SK-N-SH (cell line): ENCODE results near the gene CSNK2B. TPM values are rescaled to one million over a fixed set of nuclear protein-coding genes. Genes with fewer than 3 reads are reported as not detected.

ENCODE experiments used
- CTCF ChIA-PET: fragments of 300-600, 350-600 bp; formaldehyde crosslinking; extraction: SDS; loops from one replicate; lab custom pipeline; 2021; lab: Yijun Ruan, JAX
- POLR2A ChIA-PET: fragments of 350-600 bp; sonication (Branson Sonifier 250); formaldehyde crosslinking; extraction: SDS; loops from one replicate; lab custom pipeline; 2020; ENCODE audit warnings: antibody characterized with exemption, inconsistent platforms; lab: Yijun Ruan, JAX
- DNase-seq: peaks from one replicate; pipeline ENCODE4 v3.0.0; 2012
- H2AFZ ChIP-seq: fragments of 200-600 bp; sonication (generic); 2 replicates; pipeline ENCODE4 v1.8.1; 2016; ENCODE audit warnings: antibody characterized with exemption, mild to moderate bottlenecking, low read depth
- H3F3A ChIP-seq: fragments of 200-600 bp; sonication (generic); replicated peaks from 2 replicates; pipeline ENCODE3; 2016; ENCODE audit warnings: antibody characterized with exemption, mild to moderate bottlenecking; ENCODE audit not compliant: insufficient read depth
- H3K27ac ChIP-seq, 2 experiments: fragments of 200-500 bp in 1 of 2; fragments of 200-600 bp in 1 of 2; sonication (Bioruptor generic) in 1 of 2; sonication (generic), shearing (Covaris generic) in 1 of 2; 2 replicates each; pipeline versions ENCODE4 v1.5.1 to v1.6.1; 2014 to 2016; ENCODE audit warnings: low read depth in 2 of 2, inconsistent platforms in 1 of 2, low read length in 1 of 2, mild to moderate bottlenecking in 1 of 2, mixed read lengths in 1 of 2
- H3K27me3 ChIP-seq: fragments of 200-600 bp; sonication (generic), shearing (Covaris generic); 2 replicates; pipeline ENCODE4 v1.6.1; 2016; ENCODE audit warnings: mixed run types; ENCODE audit not compliant: insufficient read depth
- H3K36me3 ChIP-seq, 2 experiments: fragments of 200-500 bp in 1 of 2; fragments of 200-600 bp in 1 of 2; sonication (Bioruptor generic) in 1 of 2; sonication (generic) in 1 of 2; replicated peaks in 1 of 2; 2 replicates each; pipeline versions ENCODE3 to v1.5.1; 2014 to 2016; ENCODE audit warnings: low read length in 1 of 2, mild to moderate bottlenecking in 1 of 2; ENCODE audit not compliant: insufficient read depth in 2 of 2, control insufficient read depth in 1 of 2
- H3K4me1 ChIP-seq, 2 experiments: fragments of 200-500 bp in 1 of 2; fragments of 200-600 bp in 1 of 2; sonication (Bioruptor generic) in 1 of 2; sonication (generic), shearing (Covaris generic) in 1 of 2; 2 replicates each; pipeline versions ENCODE4 v1.5.1 to v1.6.1; 2014 to 2016; ENCODE audit warnings: low read depth in 1 of 2, low read length in 1 of 2, mixed run types in 1 of 2; ENCODE audit not compliant: insufficient read depth in 2 of 2, control insufficient read depth in 1 of 2
- H3K4me2 ChIP-seq: fragments of 200-600 bp; sonication (generic), shearing (Covaris generic); 2 replicates; pipeline ENCODE4 v1.6.1; 2017; ENCODE audit warnings: mixed run types
- H3K4me3 ChIP-seq, 2 experiments: fragments of 200-500 bp in 1 of 2; fragments of 200-600 bp in 1 of 2; sonication (Bioruptor generic) in 1 of 2; sonication (generic), shearing (Covaris generic) in 1 of 2; 2 replicates each; pipeline versions ENCODE4 v1.5.1 to v1.8.1; 2014 to 2016; ENCODE audit warnings: low read depth in 2 of 2, inconsistent platforms in 1 of 2, low read length in 1 of 2, mild to moderate bottlenecking in 1 of 2, mixed read lengths in 1 of 2, moderate library complexity in 1 of 2
- H3K79me2 ChIP-seq: fragments of 200-600 bp; sonication (generic); 2 replicates; pipeline ENCODE4 v1.8.1; 2017; ENCODE audit warnings: mild to moderate bottlenecking; ENCODE audit not compliant: insufficient read depth
- H3K9ac ChIP-seq: fragments of 200-600 bp; sonication (generic); 2 replicates; pipeline ENCODE4 v1.6.1; 2017; ENCODE audit warnings: mixed run types
- H3K9me2 ChIP-seq: fragments of 200-600 bp; sonication (generic); 2 replicates; pipeline ENCODE4 v1.6.1; 2017; ENCODE audit warnings: mixed run types
- H3K9me3 ChIP-seq: fragments of 200-600 bp; sonication (generic); 2 replicates; pipeline ENCODE4 v1.6.1; 2017; ENCODE audit warnings: mixed run types, mild to moderate bottlenecking, moderate library complexity
- H4K20me1 ChIP-seq: fragments of 200-600 bp; sonication (generic); 2 replicates; pipeline ENCODE4 v1.6.1; 2017; ENCODE audit warnings: mild to moderate bottlenecking, mixed run types; ENCODE audit not compliant: insufficient read depth
- CTCF ChIP-seq: fragments of 200-600 bp; sonication (generic); IDR thresholded peaks from 2 replicates; pipeline ENCODE4 v1.6.1; 2017; ENCODE audit warnings: antibody characterized with exemption, mild to moderate bottlenecking, moderate library complexity
- MAX ChIP-seq: IDR thresholded peaks from 2 replicates; pipeline ENCODE4 v1.4.0; 2012; ENCODE audit warnings: low read depth
- NFIC ChIP-seq: IDR thresholded peaks from 2 replicates; pipeline ENCODE4 v1.4.0; 2012; ENCODE audit warnings: borderline replicate concordance
- USF2 ChIP-seq: fragments of 150-350 bp; IDR thresholded peaks from 2 replicates; pipeline ENCODE4 v1.6.1; 2017; ENCODE audit warnings: antibody characterized with exemption, low read length, low read depth, borderline replicate concordance
- YY1 ChIP-seq: IDR thresholded peaks from 2 replicates; pipeline ENCODE4 v1.4.0; 2012; ENCODE audit warnings: low read depth, mild to moderate bottlenecking
- WGBS: methylation state at CpG from one replicate; pipeline ENCODE4 v1.1.6; 2017; ENCODE audit warnings: low lambda C conversion rate; 5-methylcytosine and 5-hydroxymethylcytosine counted together
- polyA plus RNA-seq, 3 experiments: library from polyadenylated mRNA; depleted of rRNA; stranded (reverse); fragments of >200 nt; gene quantifications; 2 replicates each; pipeline ENCODE4 v1.2.3, GENCODE V29; 2012

Gene CSNK2B
- polyA plus RNA-seq, 1 of the 3 experiments (the other 2 are of a cell fraction), result 101 TPM

- no peak overlapping the region for H3K4me3 ChIP-seq
- peaks cover 8 to 46% of the 10 kb centered on the region in 2 experiments for H3K36me3 ChIP-seq
- H3K27me3 ChIP-seq, result no peaks in the 10 kb centered on the region
- H3K9me2 ChIP-seq, result no peaks in the 10 kb centered on the region
- H3F3A ChIP-seq, result no peaks in the 10 kb centered on the region
- CTCF ChIA-PET, result interaction anchor here (1.0 kb wide), 2 partner anchors 43 to 137 kb away, joined by 3 to 4 read pairs; no protein-coding TSS in a partner anchor
- no peaks in the 10 kb centered on the region for H3K4me1 ChIP-seq
- peak; percentile 15 for DNase-seq
- TF ChIP-seq MAX, result no peak
- 97% methylated on average over 8 of the region's 8 CpGs for WGBS
- H3K27ac ChIP-seq, result no peak overlapping the region
- no peaks in the 10 kb centered on the region for H3K9me3 ChIP-seq
- no peak overlapping the region for H3K9ac ChIP-seq
- H2AFZ ChIP-seq, result no peak overlapping the region
- POLR2A ChIA-PET, result no interaction called here
- H3K79me2 ChIP-seq, result no peaks in the 10 kb centered on the region
- no peak overlapping the region for H3K4me2 ChIP-seq
- no peaks in the 10 kb centered on the region for H4K20me1 ChIP-seq
Measured at GRCh38 chr6:31687321-31687720, 21.4 kb downstream of the CSNK2B start.

- H3K4me1 ChIP-seq, result no peaks in the 10 kb centered on the region
- DNase-seq, result peak; percentile 6
- no peaks in the 10 kb centered on the region for H3K27me3 ChIP-seq
- no peak overlapping the region for H3K4me2 ChIP-seq
- no peaks in the 10 kb centered on the region for H3K79me2 ChIP-seq
- H3K9me3 ChIP-seq, result no peaks in the 10 kb centered on the region
- H3K9ac ChIP-seq, result no peak overlapping the region
- no peak overlapping the region for H2AFZ ChIP-seq
- H3F3A ChIP-seq, result no peaks in the 10 kb centered on the region
- POLR2A ChIA-PET, result no interaction called here
- H3K36me3 ChIP-seq, result peaks cover 8 to 47% of the 10 kb centered on the region in 2 experiments
- H4K20me1 ChIP-seq, result no peaks in the 10 kb centered on the region
- H3K4me3 ChIP-seq, result no peak overlapping the region
- no peak overlapping the region for H3K27ac ChIP-seq
- TF ChIP-seq YY1, result no peak
- H3K9me2 ChIP-seq, result no peaks in the 10 kb centered on the region
- 93% methylated on average over 12 of the region's 14 CpGs for WGBS
- CTCF ChIA-PET, result interaction anchor here (0.8 to 3.2 kb wide), 4 partner anchors 42 to 142 kb away, joined by 3 to 9 read pairs (median 4); no protein-coding TSS in a partner anchor
Measured at GRCh38 chr6:31687860-31688693, 22.2 kb downstream of the CSNK2B start.

GRCh38 chr6:31689249-31690110, 23.6 kb downstream of the CSNK2B start:
- Histone ChIP-seq H3K79me2 (no peaks in the 10 kb centered on the region), H3K4me2 (no peak overlapping the region), H3K4me3 (no peak overlapping the region), H3K27ac (no peak overlapping the region), H3K9me2 (no peaks in the 10 kb centered on the region), H3F3A (no peaks in the 10 kb centered on the region), H3K9me3 (no peaks in the 10 kb centered on the region), H3K36me3 (peaks cover 10 to 50% of the 10 kb centered on the region in 2 experiments), H4K20me1 (no peaks in the 10 kb centered on the region), H3K27me3 (no peaks in the 10 kb centered on the region), H2AFZ (no peak overlapping the region), H3K4me1 (no peaks in the 10 kb centered on the region), H3K9ac (no peak overlapping the region)
- DNase-seq, result peak; percentile 43
- TF ChIP-seq NFIC (no peak), CTCF (peak; percentile 61), USF2 (no peak)
- CTCF ChIA-PET, result interaction anchor here (0.7 to 4.5 kb wide), 10 partner anchors 9 to 147 kb away, joined by 3 to 29 read pairs (median 4); partner anchors contain the start of genes LY6G5C and VARS1
- POLR2A ChIA-PET, result no interaction called here
- WGBS, result 69% methylated on average over 8 of the region's 11 CpGs
